GM18511 (cell line): ENCODE data around the gene SEMA3G.

Experiments
- ATAC-seq: cut with Tn5 transposase; IDR thresholded peaks from one replicate; pipeline ENCODE4 v1.9.1; 2021; ENCODE audit warnings: mild to moderate bottlenecking, moderate library complexity; ENCODE audit not compliant: unreplicated experiment

The SEMA3G gene

DNA sequence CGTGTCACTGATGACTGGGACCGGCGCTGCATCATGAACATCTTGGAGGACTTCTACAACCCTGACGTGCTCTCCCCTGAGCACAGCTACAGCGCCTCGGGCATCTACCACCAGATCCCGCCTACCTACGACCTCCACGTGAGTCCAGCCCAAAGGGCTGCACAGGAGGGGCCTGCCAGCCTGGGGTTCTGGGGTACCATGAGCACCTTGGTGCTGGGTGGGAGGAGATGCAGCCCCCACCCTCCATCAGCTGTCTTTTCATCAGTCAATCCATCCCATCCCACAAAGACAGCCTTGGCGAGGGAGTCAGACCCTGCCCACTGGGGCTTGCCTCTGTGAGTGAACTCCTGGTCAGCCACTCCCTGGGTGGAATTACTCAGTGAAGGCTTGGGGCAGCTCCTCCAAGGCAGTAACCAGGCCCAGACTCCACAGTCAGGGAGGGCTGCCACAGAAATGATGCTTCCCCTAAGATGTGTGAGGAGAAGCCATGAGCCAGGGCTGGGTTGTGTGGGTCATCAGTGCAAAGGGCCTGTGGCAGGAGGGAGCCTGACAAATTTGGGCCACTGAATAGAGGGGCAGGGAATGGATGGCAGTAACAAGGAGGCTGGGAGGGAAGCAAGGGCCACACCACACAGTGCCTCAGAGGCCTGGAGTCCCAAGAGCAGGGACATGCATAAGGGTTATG, 47.9 kb downstream of the SEMA3G start:
- no peak for ATAC-seq

DNA sequence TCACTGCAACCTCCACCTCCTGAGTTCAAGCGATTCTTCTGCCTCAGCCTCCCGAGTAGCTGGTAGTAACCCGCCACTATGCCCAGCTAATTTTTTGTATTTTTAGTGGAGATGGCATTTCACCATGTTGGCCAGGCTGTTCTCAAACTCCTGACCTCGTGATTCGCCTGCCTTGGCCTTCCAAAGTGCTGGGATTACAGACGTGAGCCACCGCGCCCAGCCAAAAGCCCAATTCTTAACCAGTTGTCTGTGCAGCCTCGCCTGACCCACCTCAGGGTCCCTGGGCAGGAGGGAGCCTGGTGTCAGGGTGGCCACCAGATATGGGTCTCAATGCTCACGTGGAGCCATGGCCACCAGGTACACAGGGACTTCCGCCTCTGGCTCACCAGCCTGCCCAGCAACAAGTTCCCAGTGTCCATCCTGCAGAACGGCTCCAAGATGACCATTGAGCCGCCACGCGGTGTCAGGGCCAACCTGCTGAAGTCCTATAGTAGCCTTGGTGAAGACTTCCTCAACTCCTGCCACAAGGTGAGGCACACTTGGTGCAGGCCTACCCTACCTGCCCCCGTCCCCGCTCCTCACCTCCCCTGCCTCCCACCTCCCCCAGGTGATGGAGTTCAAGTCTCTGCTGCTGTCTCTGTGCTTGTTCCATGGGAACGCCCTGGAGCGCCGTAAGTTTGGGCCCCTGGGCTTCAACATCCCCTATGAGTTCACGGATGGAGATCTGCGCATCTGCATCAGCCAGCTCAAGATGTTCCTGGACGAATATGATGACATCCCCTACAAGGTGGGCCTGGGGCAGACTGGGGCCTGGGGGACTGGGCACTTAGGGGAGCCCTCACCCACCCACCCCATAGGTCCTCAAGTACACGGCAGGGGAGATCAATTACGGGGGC, 48.6 kb downstream of the SEMA3G start:
- ATAC-seq = no peak

DNA sequence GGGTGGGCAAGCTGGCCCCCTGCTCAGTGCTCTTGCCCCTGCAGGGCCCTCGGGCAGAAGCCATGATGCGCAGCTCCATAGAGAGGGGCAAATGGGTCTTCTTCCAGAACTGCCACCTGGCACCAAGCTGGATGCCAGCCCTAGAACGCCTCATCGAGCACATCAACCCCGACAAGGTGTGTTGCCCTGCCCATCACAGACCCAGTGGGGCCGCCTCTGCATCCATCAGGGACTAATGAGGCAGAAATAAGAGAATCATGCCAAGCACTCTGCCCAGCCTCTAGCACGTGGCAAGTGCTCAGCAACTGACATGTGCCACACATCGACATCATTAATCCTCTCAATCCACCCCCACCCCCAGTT, 49.4 kb downstream of the SEMA3G start:
- ATAC-seq = no peak

DNA sequence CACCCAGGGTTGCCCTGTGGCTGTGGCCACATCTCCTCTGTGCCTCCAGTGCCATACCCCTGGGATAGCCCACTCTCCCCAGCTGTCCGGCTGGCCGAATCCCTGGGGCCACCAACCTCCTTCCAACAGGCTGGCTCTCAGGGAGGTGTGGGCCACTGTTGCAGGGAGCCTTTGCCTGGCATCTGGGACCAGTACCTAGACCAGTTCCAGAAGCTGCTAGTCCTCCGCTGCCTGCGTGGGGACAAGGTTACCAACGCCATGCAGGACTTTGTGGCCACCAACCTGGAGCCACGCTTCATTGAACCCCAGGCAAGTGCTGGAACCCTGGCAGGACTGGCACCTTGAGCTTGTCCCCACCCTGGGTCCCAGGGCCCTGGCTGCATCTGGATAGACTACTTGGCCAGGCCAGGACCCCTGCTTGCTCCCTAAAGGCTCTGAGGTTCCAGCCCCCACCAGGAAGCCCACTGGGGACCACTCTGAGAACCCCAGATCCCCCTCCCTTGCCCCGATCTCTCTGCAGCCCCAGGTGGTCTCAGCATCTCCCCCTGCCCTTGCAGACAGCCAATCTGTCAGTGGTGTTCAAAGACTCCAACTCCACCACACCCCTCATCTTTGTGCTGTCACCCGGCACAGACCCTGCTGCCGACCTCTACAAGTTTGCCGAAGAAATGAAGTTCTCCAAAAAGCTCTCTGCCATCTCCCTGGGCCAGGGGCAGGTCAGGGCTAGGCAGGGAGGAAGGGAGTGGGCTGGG, 50.0 kb downstream of the SEMA3G start:
- no peak for ATAC-seq

DNA sequence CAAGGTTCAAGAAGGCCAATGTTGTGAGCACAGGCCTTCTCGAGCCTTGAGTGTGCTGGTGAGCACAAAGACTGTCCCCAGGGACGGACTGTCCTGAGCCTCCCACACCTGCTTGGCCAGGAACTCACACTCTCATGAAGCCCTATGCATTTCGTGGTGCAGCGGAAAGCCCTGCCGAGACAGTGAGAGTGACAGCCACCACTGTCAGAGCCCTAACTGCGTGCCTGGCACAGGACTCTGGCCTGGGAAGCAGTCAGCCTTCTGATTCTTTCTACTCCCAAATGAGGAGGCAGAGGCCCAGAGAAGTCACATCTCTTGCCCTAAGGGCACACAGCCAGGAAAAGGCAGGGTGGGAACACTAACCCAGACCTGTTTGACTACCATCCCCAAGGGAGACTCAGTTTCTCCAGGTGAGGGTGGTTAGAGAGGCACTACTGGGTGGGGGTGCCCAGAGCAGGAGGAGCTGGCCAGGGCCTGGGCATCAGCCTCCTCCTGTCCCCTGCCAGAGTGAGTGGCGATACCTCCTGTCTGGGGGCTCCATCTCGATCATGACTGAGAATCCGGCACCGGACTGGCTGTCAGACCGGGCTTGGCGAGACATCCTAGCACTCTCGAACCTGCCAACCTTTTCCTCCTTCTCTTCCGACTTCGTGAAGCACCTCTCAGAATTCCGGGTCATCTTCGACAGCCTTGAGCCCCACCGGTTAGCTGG, 50.8 kb downstream of the SEMA3G start:
- no peak for ATAC-seq

DNA sequence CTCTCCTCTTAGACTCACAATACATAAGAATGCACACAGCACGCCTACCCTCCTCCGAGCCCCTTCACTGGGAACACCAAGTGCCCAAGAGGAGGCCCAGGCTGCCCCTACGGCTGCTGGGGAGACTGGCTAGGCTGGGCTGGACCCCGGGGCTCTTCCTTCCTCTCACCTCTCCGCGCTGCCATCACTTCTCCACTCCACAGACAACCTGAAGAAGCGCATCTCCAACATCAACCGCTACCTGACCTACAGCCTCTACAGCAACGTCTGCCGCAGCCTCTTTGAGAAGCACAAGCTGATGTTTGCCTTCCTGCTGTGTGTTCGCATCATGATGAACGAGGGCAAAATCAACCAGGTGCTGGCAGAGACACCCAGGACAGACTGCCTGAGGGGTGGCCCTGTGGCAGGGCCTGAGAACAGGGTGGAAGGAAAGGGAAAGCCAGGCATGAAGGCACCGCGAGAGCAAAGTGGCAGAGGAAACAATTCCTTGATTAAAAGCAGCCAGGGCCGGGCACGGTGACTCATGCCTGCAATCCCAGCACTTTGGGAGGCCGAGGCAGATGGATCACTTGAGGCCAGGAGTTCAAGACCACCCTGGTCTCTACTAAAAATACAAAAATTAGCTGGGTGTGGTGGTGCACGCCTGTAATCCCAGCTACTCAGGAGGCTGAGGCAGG, 51.6 kb downstream of the SEMA3G start:
- ATAC-seq = no peak

DNA sequence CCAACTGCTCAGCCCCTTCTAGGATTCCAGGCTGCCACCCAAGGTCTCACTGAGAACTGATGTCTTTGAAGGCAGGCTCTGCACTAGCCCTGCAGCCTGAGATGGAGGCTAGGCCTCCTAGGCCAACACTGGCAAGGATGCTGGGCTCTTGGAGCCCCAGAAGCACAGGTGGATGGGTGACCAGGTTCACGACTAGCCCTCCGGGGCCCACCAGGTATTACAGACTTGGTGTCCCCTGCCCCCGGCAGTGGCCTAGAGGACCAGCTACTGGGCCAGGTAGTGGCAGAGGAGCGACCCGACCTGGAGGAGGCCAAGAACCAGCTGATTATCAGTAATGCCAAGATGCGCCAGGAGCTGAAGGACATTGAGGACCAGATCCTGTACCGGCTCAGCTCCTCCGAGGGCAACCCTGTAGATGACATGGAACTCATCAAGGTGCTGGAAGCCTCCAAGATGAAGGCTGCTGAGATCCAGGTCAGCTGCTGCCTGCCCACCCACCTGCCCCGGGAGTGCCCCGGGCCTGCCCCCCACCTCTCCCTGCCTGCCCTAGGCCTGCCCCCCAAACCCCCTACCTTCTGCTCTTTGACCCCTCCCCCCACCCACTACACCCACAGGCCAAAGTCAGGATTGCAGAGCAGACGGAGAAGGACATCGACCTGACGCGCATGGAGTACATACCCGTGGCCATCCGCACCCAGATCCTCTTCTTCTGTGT, 52.5 kb downstream of the SEMA3G start:
- ATAC-seq = no peak

DNA sequence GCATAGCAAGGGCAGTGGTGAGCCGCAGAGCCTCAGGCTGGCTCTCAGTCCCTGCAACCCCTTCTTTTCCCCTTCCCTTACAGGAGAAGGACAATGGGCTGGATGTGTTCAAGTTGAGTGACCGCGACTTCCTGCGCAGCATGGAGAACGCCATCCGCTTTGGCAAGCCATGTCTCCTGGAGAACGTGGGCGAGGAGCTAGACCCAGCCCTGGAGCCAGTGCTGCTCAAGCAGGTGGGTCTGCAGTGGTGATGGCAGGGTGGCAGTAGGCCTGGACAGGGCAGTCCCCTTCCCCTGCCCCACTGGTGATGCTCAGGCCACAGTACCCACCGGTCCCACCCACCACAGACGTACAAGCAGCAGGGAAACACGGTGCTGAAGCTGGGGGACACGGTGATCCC, 53.8 kb downstream of the SEMA3G start:
- no peak for ATAC-seq

DNA sequence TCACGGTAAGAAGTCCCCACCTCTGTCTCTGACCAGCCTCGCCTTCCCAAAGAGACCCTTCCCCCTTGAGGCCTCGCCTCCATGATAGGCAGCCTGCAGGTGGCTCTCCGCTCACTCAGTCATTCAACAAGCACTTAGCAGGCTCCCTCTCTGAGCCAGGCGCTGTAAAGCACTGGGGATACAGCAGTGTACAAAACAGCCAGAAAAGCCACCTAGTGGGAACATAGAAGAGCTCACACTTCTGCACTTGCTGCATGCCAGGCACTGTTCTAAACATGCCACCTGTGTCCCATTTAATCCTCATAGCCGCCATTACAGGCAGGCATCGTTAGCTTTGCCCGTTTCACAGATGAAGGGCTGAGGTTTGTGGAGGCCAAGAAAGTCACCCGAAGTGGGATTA, 56.0 kb downstream of the SEMA3G start:
- ATAC-seq = no peak

DNA sequence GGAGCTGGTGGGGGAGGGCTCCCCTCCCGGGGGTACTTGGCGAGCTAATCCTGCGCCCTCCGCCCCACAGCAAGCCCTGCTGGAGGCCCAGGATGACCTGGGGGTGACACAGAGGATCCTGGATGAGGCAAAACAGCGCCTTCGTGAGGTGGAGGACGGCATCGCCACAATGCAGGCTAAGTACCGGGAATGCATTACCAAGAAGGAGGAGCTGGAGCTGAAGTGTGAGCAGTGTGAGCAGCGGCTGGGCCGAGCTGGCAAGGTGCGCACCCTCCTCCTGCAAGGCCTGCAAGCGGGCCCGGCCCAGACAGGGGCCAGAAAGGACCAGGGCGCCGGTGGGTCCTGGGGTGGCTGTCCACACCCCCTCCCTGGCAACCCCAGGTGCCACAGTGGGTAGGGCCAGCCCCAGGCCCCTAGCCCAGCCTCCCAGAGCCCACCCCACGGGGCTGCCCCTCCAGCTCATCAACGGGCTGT, 56.5 kb downstream of the SEMA3G start:
- no peak for ATAC-seq

DNA sequence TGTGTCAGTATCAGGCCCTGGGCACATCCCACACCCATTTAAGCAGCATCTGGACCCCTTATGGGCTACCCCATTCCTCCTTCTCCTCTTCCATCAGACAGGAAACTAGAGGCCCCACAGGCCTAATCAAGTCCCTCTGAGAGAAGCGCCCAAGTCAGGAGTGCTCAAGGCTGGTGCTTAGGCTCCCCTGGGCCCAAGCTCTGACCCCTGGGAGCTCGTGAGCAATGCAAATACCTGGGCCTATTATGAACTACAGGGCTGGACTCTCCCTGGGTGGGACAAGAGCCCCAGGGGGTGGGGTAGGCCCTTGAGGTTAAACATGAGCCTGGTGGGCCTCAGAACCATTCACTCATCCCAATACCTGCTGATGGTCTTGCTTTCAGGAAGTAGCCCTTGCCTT, 57.4 kb downstream of the SEMA3G start:
- ATAC-seq = no peak

DNA sequence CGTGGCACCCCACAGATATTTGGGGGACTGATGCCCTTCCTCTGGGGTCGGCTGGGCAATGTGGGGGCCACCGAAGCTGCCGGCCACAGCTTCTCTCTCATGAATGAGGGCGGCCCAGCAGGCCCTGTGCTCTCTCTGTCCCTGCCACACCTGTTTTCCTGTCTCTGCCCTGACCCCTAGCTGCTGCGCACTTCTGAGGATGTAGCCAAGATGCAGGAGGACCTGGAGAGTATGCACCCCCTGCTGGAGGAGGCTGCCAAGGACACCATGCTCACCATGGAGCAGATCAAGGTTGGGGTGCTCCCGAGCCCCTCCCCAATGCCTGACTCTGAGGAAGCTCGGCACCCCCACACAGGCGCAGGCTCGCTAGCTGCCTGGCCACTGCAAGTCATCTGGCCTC, 59.7 kb downstream of the SEMA3G start:
- ATAC-seq = no peak

DNA sequence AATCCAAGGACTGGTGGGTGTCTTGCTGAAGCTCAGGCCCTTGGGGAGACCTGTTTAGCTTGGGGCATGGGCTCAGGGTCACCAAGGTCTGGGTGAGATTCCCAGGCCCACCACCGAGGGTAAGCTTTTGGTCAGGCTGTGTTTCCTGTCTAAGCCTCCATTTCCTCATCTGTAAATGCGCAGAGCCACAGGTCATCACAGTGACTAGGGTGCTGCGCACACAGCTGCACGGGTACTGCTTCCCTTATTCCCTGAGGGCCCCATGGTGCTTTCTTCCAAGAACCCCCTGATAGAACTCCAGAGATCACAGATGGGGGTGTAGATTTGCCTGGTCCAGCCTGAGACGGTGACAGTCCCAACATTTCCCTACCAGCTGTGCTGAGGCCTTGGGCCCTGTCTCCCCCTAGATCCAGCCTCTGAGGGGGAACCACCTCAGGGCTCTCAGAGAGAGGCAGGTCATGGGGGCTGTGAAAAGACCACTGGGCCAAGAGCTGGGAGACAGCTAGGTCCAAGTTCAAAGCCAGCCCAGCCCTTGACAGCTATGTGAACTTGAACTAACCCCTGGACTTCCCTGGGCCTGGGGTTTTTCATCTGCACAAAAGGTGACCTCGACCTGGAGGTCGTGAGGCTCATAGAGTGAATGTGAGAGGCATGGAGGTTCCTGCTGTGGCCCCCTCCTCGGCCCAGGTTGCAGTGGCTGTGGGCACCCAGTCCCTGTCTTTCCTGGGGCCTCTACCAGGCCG, 60.7 kb downstream of the SEMA3G start:
- no peak for ATAC-seq

DNA sequence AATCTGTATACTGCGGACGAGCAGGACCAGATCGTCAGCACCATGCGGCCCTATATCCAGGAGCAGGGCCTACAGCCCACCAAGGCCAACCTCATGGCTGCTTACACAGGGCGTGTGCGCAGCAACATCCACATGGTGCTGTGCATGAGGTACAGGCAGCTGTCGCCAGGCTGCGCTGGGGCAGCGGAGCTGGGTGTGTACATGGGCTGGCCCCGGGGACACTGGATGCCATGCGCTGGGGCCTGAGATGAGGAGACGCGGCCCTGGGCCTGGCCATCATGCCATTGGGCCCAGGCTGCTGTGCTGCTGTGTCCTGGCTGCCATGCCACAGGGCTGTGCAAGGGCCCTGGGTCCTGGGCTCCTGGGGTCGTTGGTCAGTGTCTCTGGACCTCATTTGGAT, 61.5 kb downstream of the SEMA3G start:
- no peak for ATAC-seq
